ENCODE data around the gene PLEKHJ1.

Gene PLEKHJ1

DNA sequence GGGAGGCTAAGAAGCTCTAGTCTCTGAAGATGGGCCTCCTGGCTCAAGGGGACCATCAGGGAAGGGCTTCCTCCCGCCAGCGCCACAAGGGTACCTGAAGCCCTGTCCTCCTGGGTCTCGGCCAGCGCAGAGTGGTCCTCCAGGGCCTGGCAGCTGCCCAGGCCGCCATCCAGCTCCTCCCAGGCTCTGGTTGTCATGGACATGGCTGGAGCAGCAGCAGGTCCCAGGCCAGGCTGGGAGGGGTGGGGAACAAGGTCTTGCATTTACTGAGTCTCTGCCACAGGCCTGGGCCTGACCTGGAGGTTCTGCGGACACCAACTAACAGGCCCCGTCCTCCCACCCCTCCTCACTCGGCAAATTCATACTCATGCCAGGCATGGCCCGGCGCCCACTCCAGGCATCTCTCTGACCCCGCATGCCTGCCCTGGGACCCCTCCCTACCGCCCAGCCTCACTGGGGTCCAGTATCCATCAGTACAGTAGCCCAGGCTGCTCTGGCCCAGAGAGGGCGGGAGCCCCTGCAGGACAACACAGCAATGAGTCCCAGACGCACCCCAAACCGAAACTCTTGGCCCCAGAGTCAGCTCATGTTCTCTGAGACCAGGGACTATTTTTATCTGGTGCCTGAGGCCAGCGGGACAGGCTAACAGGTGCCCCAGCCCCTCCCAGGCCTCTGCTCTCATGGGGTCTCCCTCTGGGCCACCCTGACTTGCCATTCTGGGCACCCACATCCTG is 19.1 kb upstream of the PLEKHJ1 start:
- no peak for DNase-seq (ENCODE audit: low read depth)
- no peak overlapping the region for H3K4me3 ChIP-seq (ENCODE audit: low read depth, low read length)
- TF ChIP-seq, protein P1, sequence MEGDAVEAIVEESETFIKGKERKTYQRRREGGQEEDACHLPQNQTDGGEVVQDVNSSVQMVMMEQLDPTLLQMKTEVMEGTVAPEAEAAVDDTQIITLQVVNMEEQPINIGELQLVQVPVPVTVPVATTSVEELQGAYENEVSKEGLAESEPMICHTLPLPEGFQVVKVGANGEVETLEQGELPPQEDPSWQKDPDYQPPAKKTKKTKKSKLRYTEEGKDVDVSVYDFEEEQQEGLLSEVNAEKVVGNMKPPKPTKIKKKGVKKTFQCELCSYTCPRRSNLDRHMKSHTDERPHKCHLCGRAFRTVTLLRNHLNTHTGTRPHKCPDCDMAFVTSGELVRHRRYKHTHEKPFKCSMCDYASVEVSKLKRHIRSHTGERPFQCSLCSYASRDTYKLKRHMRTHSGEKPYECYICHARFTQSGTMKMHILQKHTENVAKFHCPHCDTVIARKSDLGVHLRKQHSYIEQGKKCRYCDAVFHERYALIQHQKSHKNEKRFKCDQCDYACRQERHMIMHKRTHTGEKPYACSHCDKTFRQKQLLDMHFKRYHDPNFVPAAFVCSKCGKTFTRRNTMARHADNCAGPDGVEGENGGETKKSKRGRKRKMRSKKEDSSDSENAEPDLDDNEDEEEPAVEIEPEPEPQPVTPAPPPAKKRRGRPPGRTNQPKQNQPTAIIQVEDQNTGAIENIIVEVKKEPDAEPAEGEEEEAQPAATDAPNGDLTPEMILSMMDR (conservative IDR thresholded peaks at IDR 0.05; ENCODE audit: low read depth, low read length): no peak

DNA sequence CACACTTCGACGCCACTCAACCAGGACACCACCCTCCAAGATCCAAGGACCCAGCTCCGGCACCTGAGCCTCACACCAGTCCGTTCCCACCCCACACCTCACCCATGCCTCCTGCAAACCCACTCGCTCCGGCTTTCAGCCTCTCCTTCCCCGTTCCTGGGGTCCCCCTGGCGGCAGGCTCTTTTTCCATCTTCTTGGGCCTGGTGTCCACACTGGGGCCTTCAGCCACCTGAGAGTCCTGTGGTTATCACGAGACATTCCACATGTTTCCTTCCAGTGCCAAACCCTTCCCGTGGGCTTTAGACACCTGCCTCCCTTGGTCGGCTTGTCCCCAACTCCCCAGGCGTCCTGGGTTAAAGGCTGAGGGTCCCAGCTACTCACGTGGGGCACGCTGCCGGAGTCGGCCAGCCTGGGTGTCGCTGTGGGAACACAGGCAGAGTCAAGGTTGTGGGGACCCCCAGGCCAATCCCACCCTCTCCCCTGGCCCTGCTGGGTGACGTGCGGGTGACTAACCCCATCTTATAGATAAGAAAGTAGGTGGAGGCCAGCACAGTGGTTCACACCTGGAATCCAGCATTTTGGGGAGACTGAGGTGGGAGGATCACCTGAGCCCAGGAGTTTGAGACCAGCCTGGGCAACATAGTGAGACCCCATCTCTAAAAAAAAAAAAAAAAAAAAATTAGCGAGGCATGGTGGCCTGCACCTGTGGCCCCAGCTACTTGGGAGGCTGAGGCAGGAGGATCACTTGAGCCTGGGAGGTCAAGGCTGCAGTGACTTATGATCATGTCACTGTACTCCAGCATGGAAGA is 18.1 kb upstream of the PLEKHJ1 start:
- TF ChIP-seq, protein P1 (conservative IDR thresholded peaks at IDR 0.05; ENCODE audit: low read depth, low read length): peak; percentile 79
- DNase-seq (ENCODE audit: low read depth): peak; percentile 67
- no peak overlapping the region for H3K4me3 ChIP-seq (ENCODE audit: low read depth, low read length)

DNA sequence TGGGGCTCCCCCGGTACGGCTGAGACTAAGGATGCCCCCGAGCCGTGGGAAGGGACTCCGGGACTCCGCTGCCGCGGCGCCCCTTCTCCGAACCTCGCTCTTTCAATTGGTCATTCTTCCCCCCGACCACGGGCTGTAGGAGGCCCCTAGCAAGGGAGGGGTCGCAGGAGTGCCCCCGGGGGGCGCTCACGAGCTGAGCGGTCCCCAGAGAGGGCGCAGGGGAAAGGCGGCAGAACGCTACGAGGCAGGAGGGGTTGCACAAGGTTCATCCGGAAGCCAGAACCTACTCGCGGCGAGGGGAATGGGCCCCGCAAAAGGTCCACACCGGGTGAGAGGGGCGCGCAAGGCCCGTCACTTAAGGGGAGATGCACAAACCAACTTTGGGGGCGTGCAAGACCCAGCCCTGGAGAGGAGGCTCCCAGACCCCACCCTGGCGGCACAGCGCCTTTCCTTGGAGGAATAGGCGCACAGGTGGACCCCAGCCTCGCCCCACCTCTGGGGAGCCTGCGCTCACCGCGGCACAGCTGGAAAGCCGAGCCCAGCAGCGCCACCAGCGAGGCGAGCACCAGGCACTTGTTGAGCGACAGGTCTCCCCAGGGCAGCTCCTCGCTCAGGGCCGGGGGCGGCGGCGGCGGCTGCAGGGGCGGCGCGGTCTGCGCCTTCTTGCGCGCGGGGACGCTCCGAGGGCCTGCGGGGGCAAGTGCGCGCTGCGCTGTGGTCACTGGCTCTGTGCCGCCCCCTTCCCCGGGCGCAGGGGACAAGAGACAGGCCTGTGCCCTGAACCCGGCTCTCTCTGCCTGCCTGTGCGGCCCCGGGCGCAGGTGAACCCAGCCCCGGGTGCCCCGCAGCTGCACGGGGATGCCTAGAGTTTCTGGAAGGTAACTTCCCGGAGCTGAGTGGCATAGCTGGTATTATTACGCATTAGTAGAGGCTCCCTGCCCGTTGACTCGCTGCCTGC is 17.3 kb upstream of the PLEKHJ1 start:
- no peak overlapping the region for H3K4me3 ChIP-seq (ENCODE audit: low read depth, low read length)
- no peak for DNase-seq (ENCODE audit: low read depth)
- TF ChIP-seq, protein P1 (conservative IDR thresholded peaks at IDR 0.05; ENCODE audit: low read depth, low read length): peak; percentile 23

DNA sequence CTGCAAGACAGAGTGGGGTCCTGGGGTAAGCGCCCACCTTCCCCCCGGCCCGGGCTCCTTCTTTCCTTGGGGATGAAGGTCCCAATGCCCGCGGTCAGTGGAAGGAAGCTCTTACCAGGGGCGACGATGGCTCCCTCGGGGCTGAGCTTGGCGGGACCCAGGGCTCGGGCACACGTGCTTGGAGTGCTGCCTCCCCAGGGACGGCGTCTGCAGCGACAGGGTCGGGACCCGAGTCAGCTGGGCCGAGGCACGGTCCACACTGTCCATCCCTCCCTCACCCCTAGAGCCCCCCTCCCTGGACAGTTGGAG is 16.6 kb upstream of the PLEKHJ1 start:
- no peak overlapping the region for H3K4me3 ChIP-seq (ENCODE audit: low read depth, low read length)
- TF ChIP-seq, protein P1 (conservative IDR thresholded peaks at IDR 0.05; ENCODE audit: low read depth, low read length): no peak
- DNase-seq (ENCODE audit: low read depth): no peak

DNA sequence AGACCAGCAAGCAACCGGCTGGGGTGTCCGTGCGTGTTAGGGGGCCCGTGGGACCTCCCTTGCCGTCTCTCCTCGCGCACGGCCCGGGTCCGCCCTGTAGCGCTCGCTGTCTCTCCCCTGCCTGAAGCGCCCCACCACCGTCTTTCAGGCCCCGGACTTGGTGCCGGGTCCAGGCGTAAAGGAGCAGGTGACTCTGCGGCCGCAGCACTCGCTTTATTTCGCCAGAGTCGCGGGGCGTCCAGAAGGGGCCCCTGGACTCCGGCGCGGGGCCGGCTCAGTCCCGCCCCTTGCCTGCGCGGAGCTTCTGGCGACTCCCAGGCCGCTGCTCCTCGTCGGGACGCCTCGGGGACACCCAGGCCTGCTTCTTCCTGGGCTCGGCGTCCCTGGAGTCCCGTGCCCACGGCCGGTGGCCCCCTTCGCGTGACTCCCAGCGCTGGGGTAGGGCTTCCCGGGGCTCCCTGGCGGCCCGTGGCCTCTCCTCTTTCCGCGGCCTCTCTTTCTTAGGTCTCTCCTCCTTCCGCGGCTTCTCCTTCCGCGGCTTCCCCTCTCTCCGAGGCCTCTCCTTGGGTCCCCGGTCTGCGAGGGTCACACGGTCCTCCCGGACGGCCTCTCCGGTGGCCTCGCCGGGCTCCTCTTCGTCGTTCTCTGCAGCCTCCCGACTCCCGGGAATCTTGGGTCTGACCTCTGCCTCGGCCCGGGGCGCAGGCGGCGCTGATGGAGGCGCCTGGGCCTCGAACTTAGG is 16.1 kb upstream of the PLEKHJ1 start:
- no peak overlapping the region for H3K4me3 ChIP-seq (ENCODE audit: low read depth, low read length)
- TF ChIP-seq, protein P1 (conservative IDR thresholded peaks at IDR 0.05; ENCODE audit: low read depth, low read length): no peak

More for the DNA sequence above, 16.1 kb upstream of the PLEKHJ1 start:
- DNase-seq (ENCODE audit: low read depth): no peak

All from choroid plexus epithelial cell (primary cell).